Activated CD4-positive, alpha-beta memory T cell treated with anti-CD3 and anti-CD28 coated beads for 36 hours (primary cell): ENCODE results near the gene LOXL3. TPM values are rescaled to one million over a fixed set of nuclear protein-coding genes. Genes with fewer than 3 reads are reported as not detected.
A peak's percentile ranks its signal among the peaks of the same experiment; 100 is the strongest.

Experiments
- CTCF ChIA-PET: fragments of 350-600 bp; sonication (Branson Sonifier 250); formaldehyde crosslinking; loops from one replicate; lab custom pipeline; 2021; ENCODE audit warnings: antibody characterized with exemption, inconsistent platforms; lab: Charles Lee
- POLR2A ChIA-PET: fragments of 350-600 bp; sonication (Branson Sonifier 250); formaldehyde crosslinking; loops from one replicate; lab custom pipeline; 2021; ENCODE audit warnings: antibody characterized with exemption; lab: Charles Lee
- DNase-seq: peaks from one replicate; pipeline ENCODE4 v3.0.0-alpha.2; 2020
- H3K27ac Mint-ChIP-seq: one replicate; pipeline ENCODE4 v1.8.0; 2021; ENCODE audit warnings: mixed read lengths
- H3K27me3 Mint-ChIP-seq: one replicate; pipeline ENCODE4 v1.8.0; 2021; ENCODE audit warnings: mixed read lengths
- H3K36me3 Mint-ChIP-seq: one replicate; pipeline ENCODE4 v1.8.0; 2021; ENCODE audit warnings: mixed read lengths
- H3K4me1 Mint-ChIP-seq: one replicate; pipeline ENCODE4 v1.8.0; 2021; ENCODE audit warnings: low read depth, mixed read lengths
- H3K4me3 Mint-ChIP-seq: one replicate; pipeline ENCODE4 v1.8.0; 2021; ENCODE audit warnings: mild to moderate bottlenecking, mixed read lengths
- H3K9me3 Mint-ChIP-seq: one replicate; pipeline ENCODE4 v1.8.0; 2021; ENCODE audit warnings: mixed read lengths
- intact Hi-C: fragments of 100-400 bp; cut with micrococcal nuclease; formaldehyde crosslinking; loops from one replicate; pipeline ENCODE4 v1.15.1; 2023
- total RNA-seq, 2 experiments: library from RNA; stranded (reverse); gene quantifications; one replicate each; pipeline ENCODE4 v1.2.3, GENCODE V29; 2021

Gene LOXL3
- total RNA-seq = 1 to 10 TPM in 1 of 2 experiments, under 1 TPM in 1; 0.90 to 1.1 TPM

- CTCF ChIA-PET = interaction anchor here (1.3 to 2.6 kb wide), 2 partner anchors 9 to 34 kb away, joined by 3 to 16 read pairs; no protein-coding TSS in a partner anchor
- intact Hi-C loops = loop anchor here (1.0 to 2.0 kb wide), 4 partner anchors 17 to 71 kb away; partner anchors contain the start of genes AUP1, CCDC142, HTRA2 and TTC31
- peaks cover 8% of the 10 kb centered on the region for H3K4me1 Mint-ChIP-seq
- H3K27ac Mint-ChIP-seq = peak within 1 kb of the TSS; percentile 91
- peak within 1 kb of the TSS; percentile 95 for H3K4me3 Mint-ChIP-seq
- peak; percentile 87 for DNase-seq
- peaks cover 10% of the 10 kb centered on the region for H3K27me3 Mint-ChIP-seq
- H3K36me3 Mint-ChIP-seq = peaks cover 4% of the 10 kb centered on the region
- POLR2A ChIA-PET = interaction anchor here (1.2 to 1.8 kb wide), 3 partner anchors 12 to 23 kb away, joined by 4 to 9 read pairs (median 5); no protein-coding TSS in a partner anchor
- H3K9me3 Mint-ChIP-seq = no peaks in the 10 kb centered on the region
These were observed at the start of gene LOXL3, which contains the start of gene DOK1 for GRCh38 chr2:74553892-74554819. TSS of gene LOXL3 (minus strand) at chr2:74553942. CDS start at chr2:74552634, 1,308 bp downstream. TSS of gene DOK1 (plus strand) at chr2:74554720. CDS start at chr2:74554755, 35 bp downstream.

- Mint-ChIP-seq H3K9me3 (no peaks in the 10 kb centered on the region), H3K36me3 (no peaks in the 10 kb centered on the region), H3K4me1 (peaks cover 6% of the 10 kb centered on the region), H3K27ac (no peak overlapping the region), H3K4me3 (no peak overlapping the region), H3K27me3 (peaks cover 21% of the 10 kb centered on the region)
- POLR2A ChIA-PET = interaction anchor here (0.9 kb wide), 1 partner anchor 13 kb away, joined by 3 read pairs; no protein-coding TSS in a partner anchor
- intact Hi-C loops = no loop called here
- DNase-seq = peak; percentile 16
- CTCF ChIA-PET = interaction anchor here (1.1 to 1.2 kb wide), 4 partner anchors 11 to 127 kb away, joined by 3 to 6 read pairs (median 4); no protein-coding TSS in a partner anchor
These were observed 49.0 kb upstream of the LOXL3 start for GRCh38 chr2:74602586-74603281.

- ChIA-PET POLR2A (no interaction called here), CTCF (interaction anchor here (0.6 kb wide), 1 partner anchor 14 kb away, joined by 4 read pairs; no protein-coding TSS in a partner anchor)
- H3K36me3 Mint-ChIP-seq = no peaks in the 10 kb centered on the region
- H3K9me3 Mint-ChIP-seq = no peaks in the 10 kb centered on the region
- H3K4me3 Mint-ChIP-seq = no peak overlapping the region
- H3K4me1 Mint-ChIP-seq = peaks cover 6% of the 10 kb centered on the region
- no peak for DNase-seq
- peaks cover 24% of the 10 kb centered on the region for H3K27me3 Mint-ChIP-seq
- no peak overlapping the region for H3K27ac Mint-ChIP-seq
- intact Hi-C loops = no loop called here
These were observed 45.9 kb upstream of the LOXL3 start for GRCh38 chr2:74599676-74600075.

- peaks cover 23% of the 10 kb centered on the region for H3K27me3 Mint-ChIP-seq
- POLR2A ChIA-PET = no interaction called here
- H3K4me3 Mint-ChIP-seq = no peak overlapping the region
- DNase-seq = no peak
- intact Hi-C loops = no loop called here
- no peaks in the 10 kb centered on the region for H3K36me3 Mint-ChIP-seq
- CTCF ChIA-PET = interaction anchor here (1.5 kb wide), 2 partner anchors 9 to 11 kb away, joined by 6 to 7 read pairs; no protein-coding TSS in a partner anchor
- H3K4me1 Mint-ChIP-seq = peaks cover 2% of the 10 kb centered on the region
- H3K27ac Mint-ChIP-seq = no peak overlapping the region
- no peaks in the 10 kb centered on the region for H3K9me3 Mint-ChIP-seq
These were observed 43.7 kb upstream of the LOXL3 start for GRCh38 chr2:74597410-74597809.

- DNase-seq = no peak
- no peaks in the 10 kb centered on the region for H3K9me3 Mint-ChIP-seq
- peaks cover 2% of the 10 kb centered on the region for H3K4me1 Mint-ChIP-seq
- H3K27me3 Mint-ChIP-seq = peaks cover 22% of the 10 kb centered on the region
- H3K4me3 Mint-ChIP-seq = no peak overlapping the region
- ChIA-PET POLR2A (no interaction called here), CTCF (no interaction called here)
- no peaks in the 10 kb centered on the region for H3K36me3 Mint-ChIP-seq
- intact Hi-C loops = no loop called here
- no peak overlapping the region for H3K27ac Mint-ChIP-seq
These were observed 42.8 kb upstream of the LOXL3 start for GRCh38 chr2:74596584-74596983.

- H3K27me3 Mint-ChIP-seq = peaks cover 17% of the 10 kb centered on the region
- intact Hi-C loops = no loop called here
- no peak overlapping the region for H3K4me3 Mint-ChIP-seq
- peaks cover 2% of the 10 kb centered on the region for H3K4me1 Mint-ChIP-seq
- no peak overlapping the region for H3K27ac Mint-ChIP-seq
- H3K36me3 Mint-ChIP-seq = no peaks in the 10 kb centered on the region
- no peak for DNase-seq
- CTCF ChIA-PET = no interaction called here
- H3K9me3 Mint-ChIP-seq = no peaks in the 10 kb centered on the region
- POLR2A ChIA-PET = no interaction called here
These were observed 40.4 kb upstream of the LOXL3 start for GRCh38 chr2:74593826-74594772.

- ChIA-PET POLR2A (interaction anchor here (1.3 to 1.9 kb wide), 2 partner anchors 59 to 134 kb away, joined by 5 to 6 read pairs; partner anchors contain the start of genes AUP1, HTRA2 and INO80B), CTCF (interaction anchor here (0.7 to 9.4 kb wide), 20 partner anchors 9 to 347 kb away, joined by 3 to 145 read pairs (median 5); partner anchors contain the start of genes AUP1, CCDC142, DOK1 and HTRA2)
- intact Hi-C loops = loop anchor here (10.0 kb wide), 1 partner anchor 246 kb away; the partner anchor contains the start of gene HK2
- Mint-ChIP-seq H3K27me3 (peaks cover 5% of the 10 kb centered on the region), H3K4me3 (no peak overlapping the region), H3K9me3 (no peaks in the 10 kb centered on the region), H3K4me1 (peaks cover 21% of the 10 kb centered on the region), H3K27ac (no peak overlapping the region), H3K36me3 (no peaks in the 10 kb centered on the region)
- DNase-seq = no peak
These were observed 34.9 kb upstream of the LOXL3 start for GRCh38 chr2:74588664-74589063.

GRCh38 chr2:74587664-74588277 is 34.0 kb upstream of the LOXL3 start:
- peak; percentile 75 for DNase-seq
- H3K27me3 Mint-ChIP-seq = peaks cover under 1% of the 10 kb centered on the region
- no peaks in the 10 kb centered on the region for H3K36me3 Mint-ChIP-seq
- H3K4me3 Mint-ChIP-seq = no peak overlapping the region
- POLR2A ChIA-PET = interaction anchor here (1.3 to 1.9 kb wide), 2 partner anchors 58 to 133 kb away, joined by 5 to 6 read pairs; partner anchors contain the start of genes AUP1, HTRA2 and INO80B
- H3K4me1 Mint-ChIP-seq = peaks cover 27% of the 10 kb centered on the region
- intact Hi-C loops = loop anchor here (1.0 to 10.0 kb wide), 3 partner anchors 58 to 247 kb away; partner anchors contain the start of genes AUP1, HK2, HTRA2 and TTC31
- CTCF ChIA-PET = interaction anchor here (0.7 to 9.4 kb wide), 22 partner anchors 10 to 346 kb away, joined by 3 to 145 read pairs (median 5); partner anchors contain the start of genes AUP1, CCDC142, DOK1 and HTRA2
- no peaks in the 10 kb centered on the region for H3K9me3 Mint-ChIP-seq
- no peak overlapping the region for H3K27ac Mint-ChIP-seq

GRCh38 chr2:74585406-74586185 is 31.9 kb upstream of the LOXL3 start:
- Mint-ChIP-seq H3K9me3 (no peaks in the 10 kb centered on the region), H3K4me1 (peaks cover 27% of the 10 kb centered on the region), H3K27me3 (no peaks in the 10 kb centered on the region), H3K36me3 (no peaks in the 10 kb centered on the region), H3K4me3 (peak overlapping the region; percentile 37), H3K27ac (peak overlapping the region; percentile 47)
- intact Hi-C loops = loop anchor here (10.0 kb wide), 1 partner anchor 249 kb away; the partner anchor contains the start of gene HK2
- DNase-seq = peak; percentile 37
- CTCF ChIA-PET = interaction anchor here (0.6 to 9.4 kb wide), 16 partner anchors 9 to 1373 kb away, joined by 3 to 145 read pairs (median 6); partner anchors contain the start of genes AUP1, CCDC142, HTRA2 and TTC31
- POLR2A ChIA-PET = interaction anchor here (0.8 to 2.0 kb wide), 2 partner anchors 56 to 103 kb away, joined by 3 to 7 read pairs; partner anchors contain the start of genes AUP1, CCDC142 and TTC31
